Cardiac fibroblast (primary cell): ENCODE data around the gene POM121C.
"Not testable (repeated sequence)": the region's sequence is repeated elsewhere in the genome, so short reads cannot be mapped to it uniquely, and the experiment has no call there.

ENCODE experiments used
- DNase-seq, 2 donors: peaks; one replicate each; pipeline versions ENCODE4 v3.0.0 to v3.0.0-alpha.2; 2010; ENCODE audit warnings: low read depth in 2 of 2
- H3K4me3 ChIP-seq, 2 donors: replicated peaks in 1 of 2; 1 replicate in 1 of 2; 2 replicates in 1 of 2; pipeline ENCODE4 v1.5.1; 2011; ENCODE audit warnings: low read depth in 2 of 2, low read length in 2 of 2, mild to moderate bottlenecking in 2 of 2, moderate library complexity in 1 of 2
- TF ChIP-seq, protein P1 (sequence below): IDR thresholded peaks from one replicate; pipeline ENCODE4 v1.5.1; 2011; ENCODE audit warnings: low read depth, mild to moderate bottlenecking, low read length, inconsistent platforms

Gene POM121C

DNA sequence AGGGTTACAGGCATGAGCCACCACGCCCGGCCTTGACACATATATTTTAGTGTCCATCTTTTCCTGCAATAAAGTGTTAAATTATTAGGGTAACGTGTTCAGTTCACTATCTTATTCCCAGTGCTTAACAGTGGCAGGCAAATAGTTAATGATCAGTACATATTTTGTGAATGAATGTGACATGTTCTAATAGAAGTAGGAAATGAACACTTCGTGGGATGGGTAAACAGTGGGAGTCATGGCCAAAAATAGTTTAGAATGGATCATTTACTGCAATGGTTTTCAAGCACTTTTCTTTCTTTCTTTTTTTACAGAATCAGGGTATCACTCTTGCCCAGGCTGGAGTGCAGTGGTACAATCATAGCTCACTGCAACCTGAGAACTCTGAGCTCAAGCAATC lies 15.9 kb downstream of the POM121C start:
- DNase-seq, H3K4me3 ChIP-seq: not testable (repeated sequence)

DNA sequence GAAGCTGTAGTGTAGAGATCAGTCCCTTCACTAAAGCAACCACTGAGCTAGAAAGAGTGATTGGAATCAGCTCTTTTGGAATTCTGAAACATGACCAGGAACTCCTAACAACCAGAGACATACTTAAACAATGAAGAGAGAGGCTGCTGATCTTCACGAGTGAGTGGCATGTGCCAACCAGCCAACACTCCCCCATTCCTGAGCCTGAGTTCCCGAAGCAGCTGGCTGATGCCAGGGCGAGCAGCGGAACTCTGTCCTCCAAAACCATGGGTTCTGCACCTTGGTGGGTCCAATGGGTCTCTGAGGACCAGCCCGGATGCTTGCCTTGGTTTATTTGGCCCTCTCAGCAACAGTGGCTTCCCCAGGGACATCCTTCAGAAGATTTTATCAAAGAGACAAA lies 25.6 kb downstream of the POM121C start:
- not testable (repeated sequence) for H3K4me3 ChIP-seq, DNase-seq

DNA sequence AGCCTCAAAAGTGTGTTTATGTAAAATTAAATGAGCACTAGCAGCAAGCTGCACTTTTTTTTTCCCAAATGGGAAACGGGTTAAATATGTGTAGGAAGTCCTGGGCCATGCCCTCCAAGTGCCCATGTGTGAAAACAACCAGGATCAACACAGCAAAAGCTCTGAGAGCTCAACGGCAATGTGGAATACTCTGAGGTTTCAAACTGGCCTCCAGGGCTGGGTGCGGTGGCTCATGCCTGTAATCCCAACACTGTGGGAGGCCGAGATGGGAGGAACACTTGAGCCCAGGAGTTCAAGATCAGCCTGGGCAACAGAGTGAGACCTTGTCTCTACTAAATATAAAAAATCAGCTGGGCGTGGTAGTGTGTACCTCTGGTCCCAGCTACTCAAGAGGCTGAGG lies 28.1 kb downstream of the POM121C start:
- not testable (repeated sequence) for H3K4me3 ChIP-seq, DNase-seq

DNA sequence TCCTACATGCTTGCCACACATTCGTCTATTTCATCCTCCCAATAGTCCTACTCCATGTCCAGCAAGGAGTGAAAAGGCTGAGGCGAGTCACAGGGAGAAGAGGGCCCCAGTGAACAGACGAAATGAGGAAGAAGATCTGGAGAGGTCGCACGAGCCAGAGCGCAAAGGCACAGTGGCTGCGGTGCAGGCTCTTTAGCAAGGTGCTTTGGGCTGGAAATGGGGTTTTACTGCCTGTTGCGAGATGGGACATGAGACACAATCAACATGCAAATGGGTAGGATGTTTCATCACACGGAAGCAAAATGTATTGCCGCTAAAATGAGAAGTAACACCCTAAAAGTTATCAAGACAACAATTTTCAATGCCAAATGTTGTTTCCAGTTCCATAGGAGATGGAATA lies 29.7 kb downstream of the POM121C start:
- DNase-seq, H3K4me3 ChIP-seq: not testable (repeated sequence)

DNA sequence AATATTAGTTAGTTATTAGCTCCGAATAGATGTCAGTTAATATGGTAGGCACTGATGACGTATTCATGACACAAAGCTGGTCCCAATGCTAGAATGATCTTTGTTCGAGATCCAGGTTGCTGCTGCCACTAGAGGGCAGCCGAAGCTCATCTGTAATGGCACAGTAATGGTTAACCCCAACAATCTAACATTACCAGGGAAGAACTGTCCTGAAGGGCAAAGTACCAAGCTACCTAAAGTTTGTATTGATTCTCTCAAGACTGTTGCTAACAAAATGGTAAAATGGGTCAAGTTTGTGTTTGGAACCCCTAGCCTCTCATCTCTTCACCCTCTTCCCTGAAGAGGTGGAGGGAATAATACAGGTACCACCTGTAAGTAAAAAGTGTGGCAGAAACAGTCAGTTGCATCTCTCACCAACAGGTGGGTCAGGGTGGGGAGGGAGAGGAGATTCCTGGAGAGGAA lies 33.6 kb downstream of the POM121C start:
- not testable (repeated sequence) for H3K4me3 ChIP-seq, DNase-seq
- TF ChIP-seq, protein P1, sequence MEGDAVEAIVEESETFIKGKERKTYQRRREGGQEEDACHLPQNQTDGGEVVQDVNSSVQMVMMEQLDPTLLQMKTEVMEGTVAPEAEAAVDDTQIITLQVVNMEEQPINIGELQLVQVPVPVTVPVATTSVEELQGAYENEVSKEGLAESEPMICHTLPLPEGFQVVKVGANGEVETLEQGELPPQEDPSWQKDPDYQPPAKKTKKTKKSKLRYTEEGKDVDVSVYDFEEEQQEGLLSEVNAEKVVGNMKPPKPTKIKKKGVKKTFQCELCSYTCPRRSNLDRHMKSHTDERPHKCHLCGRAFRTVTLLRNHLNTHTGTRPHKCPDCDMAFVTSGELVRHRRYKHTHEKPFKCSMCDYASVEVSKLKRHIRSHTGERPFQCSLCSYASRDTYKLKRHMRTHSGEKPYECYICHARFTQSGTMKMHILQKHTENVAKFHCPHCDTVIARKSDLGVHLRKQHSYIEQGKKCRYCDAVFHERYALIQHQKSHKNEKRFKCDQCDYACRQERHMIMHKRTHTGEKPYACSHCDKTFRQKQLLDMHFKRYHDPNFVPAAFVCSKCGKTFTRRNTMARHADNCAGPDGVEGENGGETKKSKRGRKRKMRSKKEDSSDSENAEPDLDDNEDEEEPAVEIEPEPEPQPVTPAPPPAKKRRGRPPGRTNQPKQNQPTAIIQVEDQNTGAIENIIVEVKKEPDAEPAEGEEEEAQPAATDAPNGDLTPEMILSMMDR: peak; percentile 30

DNA sequence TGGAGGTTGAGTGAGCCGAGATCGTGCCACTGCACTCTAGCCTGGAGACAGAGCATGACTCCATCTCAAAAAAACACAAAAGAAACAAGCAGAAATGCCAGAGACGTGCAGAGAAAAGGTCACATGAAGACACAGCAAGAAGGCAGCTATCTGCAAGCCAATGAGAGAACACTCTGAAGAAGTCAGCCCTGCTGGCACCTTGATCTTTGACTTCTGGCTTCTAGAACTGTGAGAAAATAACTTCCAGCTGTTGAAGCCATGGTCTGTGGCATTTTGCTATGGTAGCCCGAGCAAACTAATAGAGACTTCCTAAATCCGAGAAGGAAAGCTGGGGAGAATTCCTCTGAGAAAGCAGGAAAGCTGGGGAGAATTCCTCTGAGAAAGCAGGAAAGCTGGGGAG lies 36.2 kb downstream of the POM121C start:
- not testable (repeated sequence) for DNase-seq

DNA sequence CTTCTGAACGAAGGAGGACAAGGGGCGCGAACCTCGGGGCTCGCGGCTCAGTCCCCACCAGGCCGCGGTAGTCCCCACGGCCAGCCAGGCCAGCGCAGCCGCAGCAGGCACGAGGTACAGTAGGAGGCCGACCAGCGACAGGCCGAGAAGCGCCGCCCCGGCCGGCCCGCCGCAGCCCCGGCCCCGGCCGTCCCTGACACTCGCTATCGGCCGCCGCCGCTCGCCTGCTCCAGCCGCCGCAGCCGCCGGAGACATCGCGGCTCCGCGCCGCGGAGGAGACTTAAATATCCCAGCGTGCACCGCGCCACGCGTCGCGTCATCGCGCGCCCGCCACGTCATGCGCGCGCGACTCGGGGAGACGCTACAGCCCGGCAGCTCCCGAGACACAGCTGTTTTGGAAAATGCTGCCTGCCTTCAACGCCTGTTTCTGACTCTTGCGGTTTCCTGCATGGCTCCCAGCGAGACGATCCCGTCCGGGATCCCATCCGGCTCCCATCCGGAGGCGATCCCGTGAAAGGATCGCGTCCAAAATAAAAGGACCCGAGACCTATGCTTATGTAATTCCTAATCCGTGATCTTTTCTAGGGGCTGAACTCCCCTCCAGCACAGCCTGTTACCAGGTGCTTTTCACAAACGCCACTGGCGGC lies 43.5 kb downstream of the POM121C start:
- peak; percentile 10 to 27 for DNase-seq
- peak overlapping the region; percentile 47 to 58 for H3K4me3 ChIP-seq

More for the DNA sequence above, 36.2 kb downstream of the POM121C start:
- not testable (repeated sequence) for H3K4me3 ChIP-seq

DNA sequence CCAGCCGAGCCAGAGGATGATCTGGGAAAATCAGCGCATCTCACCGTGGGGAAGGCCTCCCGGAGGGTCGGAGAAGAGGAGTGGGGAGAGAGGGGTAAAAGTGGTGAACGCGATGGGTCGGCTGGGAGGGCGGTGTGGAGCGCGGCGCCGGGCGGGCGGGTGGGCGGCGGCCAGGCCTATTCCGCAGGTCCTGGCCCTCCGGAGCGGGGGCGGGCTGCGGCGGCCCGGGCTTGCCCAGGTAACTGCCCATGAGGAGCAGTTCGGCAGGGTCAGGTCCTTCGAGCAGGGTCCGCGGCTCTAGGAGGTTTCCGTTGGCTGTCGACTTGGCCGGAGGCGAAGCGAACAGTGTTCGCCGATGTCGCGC lies 44.0 kb downstream of the POM121C start:
- H3K4me3 ChIP-seq: peak overlapping the region; percentile 33 to 49
- not testable (repeated sequence) for DNase-seq

DNA sequence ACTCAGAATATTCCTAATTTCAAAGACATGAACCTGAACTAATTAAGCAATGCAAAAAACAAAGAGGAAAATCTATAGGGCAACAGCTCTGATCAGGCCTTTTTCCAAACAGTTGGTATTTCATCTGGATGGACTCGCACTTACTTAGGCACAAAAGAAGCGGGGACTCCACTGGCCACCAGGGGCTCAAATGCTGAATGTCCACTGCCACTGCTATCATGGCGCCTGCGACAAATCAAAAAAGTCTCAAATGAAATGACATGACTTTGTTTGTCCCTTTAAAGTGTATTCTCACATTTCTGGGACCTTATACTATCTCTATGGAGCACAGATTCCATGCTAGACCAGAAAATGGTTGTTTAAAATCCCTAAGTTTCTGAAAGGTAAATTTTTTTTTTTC lies 47.1 kb downstream of the POM121C start:
- H3K4me3 ChIP-seq, DNase-seq: not testable (repeated sequence)

DNA sequence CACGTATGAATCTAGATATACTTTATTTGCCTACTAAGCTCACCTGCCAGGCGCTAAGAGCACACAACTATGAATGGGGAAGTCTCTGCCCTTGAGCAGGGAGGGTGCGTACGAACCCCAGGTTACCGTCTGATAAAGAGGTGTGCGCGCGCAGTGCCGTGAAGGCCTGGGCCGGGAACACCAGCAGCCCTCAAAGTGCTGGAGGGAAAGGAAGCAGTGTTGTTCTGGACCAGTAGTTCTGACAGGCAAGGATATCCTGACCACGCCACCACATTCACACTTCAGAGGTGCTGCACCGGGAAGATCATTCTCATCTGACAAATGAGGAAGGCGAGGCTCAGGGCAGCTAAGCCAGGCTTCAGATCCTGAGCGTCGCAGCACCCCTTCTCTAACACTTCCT lies 62.6 kb downstream of the POM121C start:
- DNase-seq: not testable (repeated sequence)

DNA sequence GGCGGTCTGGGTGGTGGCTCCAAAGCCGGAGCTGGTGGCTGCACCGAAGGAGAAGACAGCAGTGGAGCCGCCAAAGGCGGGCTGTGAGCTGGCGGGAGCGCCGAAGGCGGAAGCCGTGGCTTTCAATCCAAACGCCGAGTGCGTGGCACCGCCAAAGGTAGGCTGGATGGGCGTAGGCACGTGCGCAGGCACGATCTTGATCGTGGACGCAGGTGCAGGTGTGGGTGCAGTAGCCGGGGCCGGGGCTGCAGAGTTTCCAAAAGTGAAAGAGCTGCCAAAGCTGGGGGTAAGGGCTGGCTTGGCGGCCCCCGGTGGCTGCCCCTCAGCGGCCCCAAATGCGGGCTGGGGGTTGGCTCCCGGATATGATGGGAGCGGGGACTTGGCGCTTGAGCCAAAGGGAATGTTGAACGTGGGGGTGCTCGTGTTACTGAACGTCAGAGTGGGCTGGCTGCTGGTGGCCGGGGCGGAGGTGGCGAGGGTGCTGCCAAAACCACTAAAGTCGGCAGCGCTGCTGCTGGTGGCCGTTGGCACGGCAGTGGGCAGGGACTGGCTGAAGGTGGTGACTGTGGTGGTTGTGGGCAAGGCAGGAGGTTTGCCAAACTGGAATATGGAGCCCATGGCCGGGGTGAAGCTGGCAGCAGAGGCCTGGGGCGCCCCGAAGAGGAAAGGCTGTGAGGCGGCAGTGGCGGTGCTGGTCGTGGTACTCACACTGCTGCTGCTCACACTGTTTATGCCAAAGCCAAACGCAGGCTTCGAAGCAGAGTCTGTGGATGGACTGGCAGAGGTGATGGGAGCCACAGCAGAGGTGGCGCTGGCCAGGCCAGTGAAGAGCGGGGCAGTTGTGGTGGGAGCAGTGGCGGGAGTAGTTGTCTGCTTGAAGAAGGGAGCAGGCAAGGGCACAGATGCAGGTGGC lies 64.0 kb downstream of the POM121C start:
- not testable (repeated sequence) for DNase-seq, H3K4me3 ChIP-seq

More for the DNA sequence above, 62.6 kb downstream of the POM121C start:
- H3K4me3 ChIP-seq: not testable (repeated sequence)

DNA sequence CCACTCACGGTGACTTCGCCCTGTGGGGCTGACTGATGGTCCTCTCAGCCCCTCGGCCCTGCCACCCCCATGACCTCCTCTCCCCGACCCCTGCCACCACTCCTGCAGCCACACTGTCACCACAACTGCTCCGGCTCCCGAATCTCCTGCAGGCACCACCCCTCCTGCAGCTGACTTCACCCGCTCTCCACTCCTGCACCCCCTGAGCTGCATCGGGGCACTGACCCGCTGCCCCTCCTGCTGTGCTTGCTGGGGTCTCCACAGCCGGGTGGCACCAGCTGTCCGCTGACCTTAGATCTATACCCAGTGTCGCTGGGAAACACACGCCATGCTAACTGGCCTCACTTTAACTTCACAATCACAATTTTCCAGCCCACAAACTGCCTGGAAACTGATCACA lies 65.9 kb downstream of the POM121C start:
- DNase-seq, H3K4me3 ChIP-seq: not testable (repeated sequence)

DNA sequence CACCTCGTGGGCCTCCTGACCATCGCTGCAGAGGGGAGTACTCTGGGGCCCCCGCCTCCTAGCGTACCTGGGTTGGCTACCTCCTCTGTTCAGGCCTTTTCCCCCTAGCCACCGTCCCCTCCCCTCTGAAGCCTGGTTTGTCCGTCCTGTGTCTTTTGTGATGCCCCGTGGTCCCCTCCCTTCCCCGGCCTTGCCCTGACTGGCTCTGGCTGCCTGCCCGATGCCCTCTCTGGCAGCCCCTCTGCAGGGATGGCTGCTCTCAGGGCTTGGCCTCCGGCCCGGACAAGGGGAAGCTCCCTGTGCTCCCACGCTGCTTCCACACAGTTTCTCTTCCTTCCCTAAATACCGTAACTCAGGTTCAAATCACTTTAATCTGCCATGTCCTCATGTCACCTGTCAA lies 66.4 kb downstream of the POM121C start:
- not testable (repeated sequence) for H3K4me3 ChIP-seq, DNase-seq

DNA sequence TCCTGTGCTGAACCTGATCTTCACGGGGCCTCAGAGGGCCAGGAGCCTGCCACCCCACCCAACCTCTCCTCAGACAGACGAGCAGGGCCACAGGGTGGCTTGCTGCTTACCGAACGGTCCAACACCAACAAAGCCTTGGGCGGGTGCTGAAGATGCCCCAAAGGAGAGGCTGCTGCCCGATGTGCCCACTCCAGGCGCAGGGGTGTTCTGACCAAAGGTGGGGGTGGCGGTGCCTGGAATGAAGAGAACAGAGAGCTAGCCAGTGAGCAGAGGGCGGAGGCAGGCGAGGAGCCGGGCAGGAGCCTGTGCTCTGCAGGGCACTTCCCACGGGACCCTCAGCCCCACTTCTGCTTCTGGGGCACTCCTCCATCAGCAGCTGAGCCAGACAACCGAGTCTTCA lies 66.9 kb downstream of the POM121C start:
- not testable (repeated sequence) for H3K4me3 ChIP-seq, DNase-seq

DNA sequence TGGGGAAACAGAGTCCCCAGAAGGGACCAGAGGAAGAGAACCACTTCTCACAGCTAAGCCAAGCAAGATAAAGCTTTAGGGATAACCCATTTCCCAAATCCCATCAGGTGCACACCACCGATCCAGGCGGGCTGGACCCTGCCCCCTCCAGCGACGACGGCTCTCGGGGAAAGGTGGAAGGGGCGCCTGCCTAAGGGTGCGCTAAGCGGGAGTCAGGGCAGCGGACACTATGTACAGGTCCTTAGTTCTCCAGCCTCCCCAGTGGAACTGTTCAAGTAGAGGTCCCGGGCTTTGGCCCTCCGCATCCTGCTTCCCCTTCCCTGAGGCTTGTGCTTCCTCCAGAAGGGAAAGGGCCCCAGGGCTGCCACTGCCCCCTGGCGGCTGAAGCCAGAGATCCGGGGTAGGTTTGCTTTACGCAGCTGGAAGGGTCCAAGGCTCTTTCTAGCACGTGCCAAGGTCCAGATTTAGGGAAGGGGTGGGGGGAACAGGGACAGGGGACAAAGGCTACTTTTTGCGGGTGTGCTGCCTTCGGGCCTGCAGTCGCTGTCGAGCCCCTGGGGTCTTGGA lies 67.7 kb downstream of the POM121C start:
- DNase-seq, H3K4me3 ChIP-seq: not testable (repeated sequence)

DNA sequence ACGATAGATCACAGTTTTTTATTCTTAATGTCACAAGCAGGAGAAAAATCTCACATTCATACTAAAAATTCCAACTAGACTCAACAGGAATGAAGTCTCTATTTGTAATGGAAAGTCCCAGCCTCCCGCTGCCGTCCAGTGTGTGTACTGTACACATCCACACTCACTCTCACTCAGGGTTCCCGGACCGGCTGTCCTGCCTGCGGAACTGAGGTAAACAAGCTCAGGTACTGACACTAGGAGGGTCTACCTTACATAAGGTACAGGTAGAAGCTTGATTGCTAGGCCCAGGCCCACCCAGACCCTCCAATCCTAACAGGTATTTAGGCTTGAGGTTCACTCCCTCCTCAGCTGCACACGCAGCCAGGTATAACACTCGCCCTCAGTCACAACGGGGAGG lies 69.3 kb downstream of the POM121C start:
- H3K4me3 ChIP-seq, DNase-seq: not testable (repeated sequence)

DNA sequence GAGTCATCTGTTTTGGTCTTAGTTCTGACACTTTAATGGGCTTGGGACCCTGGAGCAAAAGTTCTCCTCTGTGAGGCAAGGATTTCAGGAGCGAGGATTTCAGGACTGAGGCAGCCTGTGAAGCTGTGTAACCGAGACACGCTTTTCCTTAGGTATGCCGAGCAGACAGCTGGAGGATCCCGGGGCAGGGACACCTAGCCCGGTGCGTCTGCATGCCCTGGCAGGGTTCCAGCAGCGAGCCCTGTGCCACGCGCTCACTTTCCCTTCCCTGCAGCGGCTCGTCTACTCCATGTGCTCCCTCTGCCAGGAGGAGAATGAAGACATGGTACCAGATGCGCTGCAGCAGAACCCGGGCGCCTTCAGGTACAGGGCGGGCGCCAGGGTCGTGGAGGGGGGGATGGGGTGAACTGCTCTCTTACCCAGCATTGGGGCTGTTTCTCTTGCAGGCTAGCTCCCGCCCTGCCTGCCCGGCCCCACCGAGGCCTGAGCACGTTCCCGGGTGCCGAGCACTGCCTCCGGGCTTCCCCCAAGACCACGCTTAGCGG lies 70.2 kb downstream of the POM121C start:
- H3K4me3 ChIP-seq, DNase-seq: not testable (repeated sequence)
